GM12864 (cell line): ENCODE data around the gene ZAR1.

Source experiments
- DNase-seq: peaks from one replicate; pipeline ENCODE4 v3.0.0-alpha.2; 2011; ENCODE audit warnings: low read depth
- H3K4me3 ChIP-seq: 2 replicates; pipeline ENCODE4 v1.5.1; 2011; ENCODE audit warnings: mild to moderate bottlenecking, low read depth, low read length, control low read depth
- TF ChIP-seq, protein P1 (sequence below): IDR thresholded peaks from 2 replicates; pipeline ENCODE4 v1.5.1; 2011; ENCODE audit warnings: low read depth, mild to moderate bottlenecking, moderate library complexity, low read length, control low read depth, inconsistent platforms; ENCODE audit errors: missing control alignments

ZAR1 gene

DNA sequence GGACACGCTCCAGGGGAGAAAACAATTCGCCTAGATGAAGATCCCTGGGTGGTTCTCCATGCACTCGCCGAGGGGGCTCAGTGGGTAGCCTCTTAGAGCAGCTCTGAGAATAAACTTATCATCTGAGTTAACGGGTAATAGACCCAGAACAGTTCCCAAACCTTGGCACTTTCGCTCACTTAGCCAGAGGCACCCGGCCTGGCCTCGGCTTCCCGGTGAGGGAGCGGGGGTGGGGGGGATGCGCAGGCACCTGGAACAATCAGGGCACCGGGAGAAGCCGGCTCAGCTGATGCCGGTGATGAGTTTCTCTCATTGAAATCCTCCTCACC is 405 bp upstream of the ZAR1 start:
- TF ChIP-seq, protein P1, sequence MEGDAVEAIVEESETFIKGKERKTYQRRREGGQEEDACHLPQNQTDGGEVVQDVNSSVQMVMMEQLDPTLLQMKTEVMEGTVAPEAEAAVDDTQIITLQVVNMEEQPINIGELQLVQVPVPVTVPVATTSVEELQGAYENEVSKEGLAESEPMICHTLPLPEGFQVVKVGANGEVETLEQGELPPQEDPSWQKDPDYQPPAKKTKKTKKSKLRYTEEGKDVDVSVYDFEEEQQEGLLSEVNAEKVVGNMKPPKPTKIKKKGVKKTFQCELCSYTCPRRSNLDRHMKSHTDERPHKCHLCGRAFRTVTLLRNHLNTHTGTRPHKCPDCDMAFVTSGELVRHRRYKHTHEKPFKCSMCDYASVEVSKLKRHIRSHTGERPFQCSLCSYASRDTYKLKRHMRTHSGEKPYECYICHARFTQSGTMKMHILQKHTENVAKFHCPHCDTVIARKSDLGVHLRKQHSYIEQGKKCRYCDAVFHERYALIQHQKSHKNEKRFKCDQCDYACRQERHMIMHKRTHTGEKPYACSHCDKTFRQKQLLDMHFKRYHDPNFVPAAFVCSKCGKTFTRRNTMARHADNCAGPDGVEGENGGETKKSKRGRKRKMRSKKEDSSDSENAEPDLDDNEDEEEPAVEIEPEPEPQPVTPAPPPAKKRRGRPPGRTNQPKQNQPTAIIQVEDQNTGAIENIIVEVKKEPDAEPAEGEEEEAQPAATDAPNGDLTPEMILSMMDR: no peak
- no peak for DNase-seq
- peak overlapping the region; percentile 9; the same call in 1 of the 2 replicates for H3K4me3 ChIP-seq

DNA sequence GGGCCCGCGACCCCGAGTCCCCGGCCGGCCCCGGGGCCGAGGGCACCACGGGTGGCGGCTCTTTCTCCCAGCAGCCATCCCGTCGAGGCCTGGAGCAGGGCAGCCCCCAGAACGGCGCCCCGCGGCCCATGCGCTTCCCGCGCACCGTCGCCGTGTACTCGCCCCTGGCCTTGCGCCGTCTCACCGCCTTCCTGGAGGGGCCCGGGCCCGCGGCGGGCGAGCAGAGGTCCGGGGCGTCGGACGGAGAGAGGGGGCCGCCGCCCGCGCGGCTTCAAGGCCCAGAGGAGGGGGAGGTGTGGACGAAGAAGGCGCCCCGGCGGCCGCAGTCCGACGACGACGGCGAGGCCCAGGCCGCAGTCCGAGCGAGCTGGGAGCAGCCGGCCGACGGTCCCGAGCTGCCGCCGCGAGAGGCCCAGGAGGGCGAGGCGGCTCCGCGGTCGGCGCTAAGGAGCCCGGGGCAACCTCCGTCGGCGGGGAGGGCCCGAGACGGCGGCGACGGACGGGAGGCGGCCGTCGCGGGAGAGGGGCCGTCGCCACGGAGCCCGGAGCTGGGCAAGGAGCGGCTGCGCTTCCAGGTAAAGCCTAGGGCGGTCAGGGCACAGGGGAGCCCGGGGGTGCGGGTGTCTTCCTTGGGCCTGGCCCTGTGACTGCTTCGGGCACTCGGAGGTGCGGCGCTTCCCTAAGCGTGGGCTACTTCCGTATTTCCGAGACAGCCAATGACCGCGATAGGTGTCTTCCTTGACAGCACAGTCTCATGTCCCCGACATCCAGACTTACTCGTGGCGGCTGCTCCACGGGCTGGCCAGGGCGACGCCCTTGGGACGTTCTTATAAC is 845 bp downstream of the ZAR1 start:
- no peak overlapping the region for H3K4me3 ChIP-seq
- DNase-seq: no peak
- TF ChIP-seq, protein P1: no peak

DNA sequence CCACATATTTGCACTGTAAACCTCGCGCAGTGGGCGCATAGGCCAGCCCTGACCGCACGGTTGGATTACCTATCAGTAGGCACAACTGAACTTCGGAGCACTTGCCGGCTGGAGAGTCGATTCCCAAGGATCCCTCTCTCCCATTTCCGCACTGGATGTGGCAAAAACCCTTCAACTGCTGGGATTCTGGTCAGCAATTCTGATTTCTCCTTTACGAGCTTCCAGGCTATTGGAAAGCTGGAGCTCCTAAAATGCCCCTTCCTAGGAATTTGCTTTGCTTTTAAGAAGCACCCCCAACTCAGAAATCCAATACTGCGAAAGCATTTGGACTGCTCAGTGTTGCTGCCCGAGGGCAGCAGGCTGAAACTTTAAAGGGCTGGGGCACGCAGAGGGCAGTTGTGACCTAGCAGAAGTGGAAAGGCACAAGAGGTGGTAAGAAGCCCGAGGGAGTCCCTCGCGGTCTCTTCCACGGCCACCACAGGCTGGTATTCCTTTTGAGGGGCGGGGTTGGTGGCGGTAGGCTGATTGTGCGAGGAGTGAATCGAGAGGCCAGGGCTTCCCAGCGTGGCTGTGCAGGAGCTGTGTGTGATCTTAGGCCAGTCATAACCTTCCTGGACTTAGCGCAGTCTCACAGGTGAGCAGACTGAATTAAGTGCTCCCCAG is 1.6 kb downstream of the ZAR1 start:
- no peak overlapping the region for H3K4me3 ChIP-seq
- TF ChIP-seq, protein P1: no peak
- DNase-seq: no peak

DNA sequence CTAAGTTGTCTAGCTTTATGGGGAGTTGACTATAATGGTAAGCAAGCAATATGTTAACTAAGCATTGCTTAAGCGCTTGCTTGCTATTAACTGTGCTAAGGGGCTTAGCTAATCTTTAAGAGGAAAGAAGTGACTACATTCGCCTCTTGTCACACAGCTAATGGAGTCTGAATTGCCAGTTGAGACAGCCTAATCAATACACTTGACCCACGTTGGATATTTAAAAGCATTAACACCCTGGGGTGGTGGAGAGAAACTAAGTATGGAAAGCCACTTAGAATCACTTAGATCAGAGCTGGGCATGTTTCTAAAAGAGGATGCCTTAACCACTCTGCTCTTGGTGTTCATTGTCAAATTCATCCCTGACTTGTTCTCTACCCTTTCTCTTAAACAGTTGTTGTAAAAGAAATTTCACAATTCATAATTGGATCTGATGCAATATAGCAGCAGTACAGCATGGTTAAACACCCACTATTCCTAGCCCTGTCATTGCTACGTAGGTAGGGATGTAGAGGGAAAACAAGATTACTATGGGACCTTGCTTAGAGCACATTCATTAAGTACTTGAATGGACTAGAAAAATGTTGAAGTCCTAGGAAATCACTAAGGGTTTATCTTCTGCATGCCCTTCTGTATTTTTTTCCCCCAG is 3.5 kb downstream of the ZAR1 start:
- H3K4me3 ChIP-seq: no peak overlapping the region
- TF ChIP-seq, protein P1: no peak
- no peak for DNase-seq

DNA sequence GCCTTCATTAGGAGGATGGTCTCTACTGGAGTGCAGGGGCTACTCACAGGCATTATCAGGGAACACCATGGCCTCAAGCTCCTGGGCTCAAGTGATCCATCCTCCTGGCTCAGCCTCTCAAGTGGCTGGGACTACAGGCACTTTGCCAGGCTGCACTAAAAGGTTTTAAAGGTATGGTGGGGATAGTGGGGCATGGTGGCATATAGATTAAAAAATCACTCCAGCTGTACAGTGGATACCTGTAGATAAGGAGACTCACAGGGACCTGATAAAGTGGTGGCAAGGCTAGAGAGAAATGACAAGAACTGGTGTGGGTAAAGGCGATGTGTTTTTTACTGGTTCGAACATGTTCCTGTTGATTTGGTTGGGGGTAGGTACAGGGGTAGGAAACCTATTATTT is 5.9 kb downstream of the ZAR1 start:
- DNase-seq: no peak
- TF ChIP-seq, protein P1: no peak

DNA sequence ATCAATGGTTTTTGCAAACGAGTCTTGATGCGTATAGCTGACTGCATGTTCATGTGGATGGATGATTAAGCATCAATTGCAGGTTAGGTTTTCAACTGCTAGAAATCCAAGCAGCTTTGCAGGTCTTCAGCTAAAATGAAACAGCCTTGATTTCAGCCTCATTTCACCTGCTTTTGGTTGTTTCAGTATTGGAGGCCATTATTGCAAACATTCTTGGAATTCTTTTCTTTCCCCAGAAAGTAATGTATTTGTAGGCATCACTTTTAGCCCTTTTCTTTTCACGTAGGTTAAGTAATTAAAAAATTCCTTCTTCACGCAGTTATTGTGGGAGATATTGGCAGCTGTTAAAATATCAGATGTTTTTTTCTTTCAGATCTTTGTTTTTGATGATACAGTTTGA is 8.8 kb downstream of the ZAR1 start:
- TF ChIP-seq, protein P1: no peak
- H3K4me3 ChIP-seq: no peak overlapping the region
- no peak for DNase-seq

More for the DNA sequence above, 5.9 kb downstream of the ZAR1 start:
- H3K4me3 ChIP-seq: no peak overlapping the region
